Stomach (tissue), 4 donors: Measurements from ENCODE around the gene CCDC102B.

Source experiments
- POLR2A ChIP-seq, 4 donors: fragments of 450-650 bp; IDR thresholded peaks; one replicate each; pipeline ENCODE4 v1.6.1; 2016; ENCODE audit warnings: antibody characterized with exemption in 4 of 4, control low read depth in 2 of 4, mild to moderate bottlenecking in 1 of 4, moderate library complexity in 1 of 4
- POLR2AphosphoS5 ChIP-seq, 3 donors: sonication (generic); formaldehyde crosslinking; IDR thresholded peaks; one replicate each; pipeline ENCODE4 v1.6.1; 2016; ENCODE audit warnings: antibody characterized with exemption in 3 of 3
- TF ChIP-seq, protein P1 (sequence below), 7 experiments: fragments of 450-650 bp in 4 of 7; fragments of 200-600 bp in 3 of 7; sonication (generic) in 3 of 7; IDR thresholded peaks; one replicate each; pipeline ENCODE4 v1.5.1; 2016 to 2019; ENCODE audit warnings: antibody characterized with exemption in 7 of 7, control low read depth in 2 of 7, mild to moderate bottlenecking in 1 of 7

DNA sequence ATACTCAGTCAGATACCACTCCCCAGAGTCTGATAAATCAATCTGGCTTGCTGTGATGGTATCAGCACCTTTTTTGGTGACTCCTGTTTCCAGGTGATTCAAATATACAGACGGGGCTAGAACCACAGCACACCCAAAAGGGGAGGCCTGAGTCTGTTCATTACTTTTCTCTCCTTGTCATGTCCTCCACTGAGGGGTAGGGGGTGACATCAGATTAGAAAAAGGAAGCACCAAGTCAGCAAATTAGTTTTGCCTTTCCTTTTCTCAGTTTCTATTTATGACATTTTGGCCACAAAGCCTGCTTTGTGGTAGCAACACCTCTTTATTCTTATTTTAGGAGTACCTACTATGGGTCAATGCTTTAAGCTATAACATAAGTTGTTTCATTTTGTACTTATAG, 127.4 kb downstream of the CCDC102B start:
- TF ChIP-seq, protein P1, sequence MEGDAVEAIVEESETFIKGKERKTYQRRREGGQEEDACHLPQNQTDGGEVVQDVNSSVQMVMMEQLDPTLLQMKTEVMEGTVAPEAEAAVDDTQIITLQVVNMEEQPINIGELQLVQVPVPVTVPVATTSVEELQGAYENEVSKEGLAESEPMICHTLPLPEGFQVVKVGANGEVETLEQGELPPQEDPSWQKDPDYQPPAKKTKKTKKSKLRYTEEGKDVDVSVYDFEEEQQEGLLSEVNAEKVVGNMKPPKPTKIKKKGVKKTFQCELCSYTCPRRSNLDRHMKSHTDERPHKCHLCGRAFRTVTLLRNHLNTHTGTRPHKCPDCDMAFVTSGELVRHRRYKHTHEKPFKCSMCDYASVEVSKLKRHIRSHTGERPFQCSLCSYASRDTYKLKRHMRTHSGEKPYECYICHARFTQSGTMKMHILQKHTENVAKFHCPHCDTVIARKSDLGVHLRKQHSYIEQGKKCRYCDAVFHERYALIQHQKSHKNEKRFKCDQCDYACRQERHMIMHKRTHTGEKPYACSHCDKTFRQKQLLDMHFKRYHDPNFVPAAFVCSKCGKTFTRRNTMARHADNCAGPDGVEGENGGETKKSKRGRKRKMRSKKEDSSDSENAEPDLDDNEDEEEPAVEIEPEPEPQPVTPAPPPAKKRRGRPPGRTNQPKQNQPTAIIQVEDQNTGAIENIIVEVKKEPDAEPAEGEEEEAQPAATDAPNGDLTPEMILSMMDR (IDR thresholded peaks at IDR 0.05): no peak
- TF ChIP-seq POLR2AphosphoS5 (IDR thresholded peaks at IDR 0.05) (no peak), POLR2A (IDR thresholded peaks at IDR 0.05) (no peak)
